HG02840 (cell line): ENCODE results near the gene TMEM132C.

Experiments
- ATAC-seq: cut with Tn5 transposase; IDR thresholded peaks from one replicate; pipeline ENCODE4 v1.9.1; 2021; ENCODE audit warnings: mild to moderate bottlenecking, moderate library complexity, moderate number of reproducible peaks; ENCODE audit not compliant: unreplicated experiment, low FRiP score

The TMEM132C gene

GRCh38 chr12:128543971-128544370 is 277.0 kb downstream of the TMEM132C start:
- no peak for ATAC-seq

GRCh38 chr12:128548949-128549348 is 282.0 kb downstream of the TMEM132C start:
- no peak for ATAC-seq

- ATAC-seq = no peak
These were observed 282.7 kb downstream of the TMEM132C start for GRCh38 chr12:128549601-128550218.

GRCh38 chr12:128551266-128551665 is 284.3 kb downstream of the TMEM132C start:
- ATAC-seq = no peak

- ATAC-seq = no peak
These were observed 287.8 kb downstream of the TMEM132C start for GRCh38 chr12:128554546-128555304.

GRCh38 chr12:128557231-128557630 is 290.3 kb downstream of the TMEM132C start:
- no peak for ATAC-seq

- ATAC-seq = no peak
These were observed 298.0 kb downstream of the TMEM132C start for GRCh38 chr12:128564956-128565355.

- no peak for ATAC-seq
These were observed 300.8 kb downstream of the TMEM132C start for GRCh38 chr12:128567730-128568129.

- ATAC-seq = no peak
These were observed 303.5 kb downstream of the TMEM132C start for GRCh38 chr12:128570191-128571065.

- no peak for ATAC-seq
These were observed 305.2 kb downstream of the TMEM132C start for GRCh38 chr12:128571906-128572810.

- ATAC-seq = no peak
These were observed 306.9 kb downstream of the TMEM132C start for GRCh38 chr12:128573907-128574306.

GRCh38 chr12:128578045-128578444 is 311.1 kb downstream of the TMEM132C start:
- no peak for ATAC-seq

- ATAC-seq = no peak
These were observed 314.4 kb downstream of the TMEM132C start for GRCh38 chr12:128581321-128581761.

GRCh38 chr12:128583453-128583852 is 316.5 kb downstream of the TMEM132C start:
- no peak for ATAC-seq

GRCh38 chr12:128586451-128587029 is 319.6 kb downstream of the TMEM132C start:
- ATAC-seq = no peak

- ATAC-seq = no peak
These were observed 320.9 kb downstream of the TMEM132C start for GRCh38 chr12:128587918-128588317.

- no peak for ATAC-seq
These were observed 325.3 kb downstream of the TMEM132C start for GRCh38 chr12:128592220-128592744.

- ATAC-seq = no peak
These were observed 327.6 kb downstream of the TMEM132C start for GRCh38 chr12:128594521-128594920.

GRCh38 chr12:128595609-128596008 is 328.6 kb downstream of the TMEM132C start:
- ATAC-seq = no peak
